ENCODE measurements around the gene ARFRP1. TPM values are rescaled to one million over a fixed set of nuclear protein-coding genes. Genes with fewer than 3 reads are reported as not detected.

The ARFRP1 gene
- total and polyA plus RNA-seq, 2 of the 13 experiments (the other 11 are each of a cell fraction or from before 2014, with no cell fraction given) = 32.0 to 51.1 TPM

DNA sequence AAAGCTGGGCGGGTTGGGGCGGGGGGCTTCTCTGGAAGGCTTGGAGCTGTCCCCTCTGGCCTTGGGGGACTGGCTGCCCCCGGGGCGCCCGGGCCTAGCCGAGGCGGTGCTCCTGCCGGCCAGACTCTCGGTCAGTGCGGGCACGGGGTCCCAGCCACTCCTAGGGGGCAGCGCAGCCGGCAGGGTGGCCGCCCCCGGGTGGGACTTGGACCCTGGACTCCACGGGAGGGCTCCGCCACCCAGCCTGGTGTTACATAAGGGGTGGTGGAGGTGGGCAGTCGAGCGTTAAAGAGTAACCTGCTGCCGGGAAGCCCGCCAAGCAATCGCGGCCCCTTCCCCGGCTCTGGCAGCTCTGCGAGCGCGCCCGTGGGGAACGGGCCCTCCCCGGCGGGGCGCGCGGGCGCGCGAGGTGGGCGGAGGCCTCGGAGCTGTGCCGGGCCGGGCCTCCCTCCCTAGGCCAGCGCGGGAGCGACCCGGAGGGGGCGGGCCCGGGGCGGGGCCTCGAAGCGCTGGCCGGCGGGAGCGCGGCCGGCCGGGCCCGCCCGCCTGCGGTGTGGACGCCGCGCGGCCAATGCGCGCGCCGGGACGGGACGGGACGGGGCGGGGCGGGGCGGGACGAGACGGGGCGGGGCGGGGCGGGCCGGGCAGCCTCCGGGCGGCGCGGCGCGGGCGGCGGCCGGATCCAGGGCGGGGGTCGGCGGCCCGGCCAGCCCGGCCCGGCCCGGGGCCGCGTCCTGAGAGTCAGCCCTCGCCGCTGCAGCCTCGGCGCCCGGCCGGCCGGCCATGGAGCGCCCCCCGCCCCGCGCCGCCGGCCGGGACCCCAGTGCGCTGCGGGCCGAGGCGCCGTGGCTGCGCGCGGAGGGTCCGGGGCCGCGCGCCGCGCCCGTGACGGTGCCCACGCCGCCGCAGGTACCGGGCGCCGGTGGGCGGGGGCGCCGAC is 31.6 kb upstream of the ARFRP1 start, which contains the start of gene SLC2A4RG (continued):
- TF ChIP-seq, protein P1, sequence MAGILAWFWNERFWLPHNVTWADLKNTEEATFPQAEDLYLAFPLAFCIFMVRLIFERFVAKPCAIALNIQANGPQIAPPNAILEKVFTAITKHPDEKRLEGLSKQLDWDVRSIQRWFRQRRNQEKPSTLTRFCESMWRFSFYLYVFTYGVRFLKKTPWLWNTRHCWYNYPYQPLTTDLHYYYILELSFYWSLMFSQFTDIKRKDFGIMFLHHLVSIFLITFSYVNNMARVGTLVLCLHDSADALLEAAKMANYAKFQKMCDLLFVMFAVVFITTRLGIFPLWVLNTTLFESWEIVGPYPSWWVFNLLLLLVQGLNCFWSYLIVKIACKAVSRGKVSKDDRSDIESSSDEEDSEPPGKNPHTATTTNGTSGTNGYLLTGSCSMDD (CRISPR knock-in tag; IDR thresholded peaks at IDR 0.05) = peak; percentile 48; the same call in 1 of the 2 replicates
- TF ChIP-seq ZFP36L1 (CRISPR knock-in tag; IDR thresholded peaks at IDR 0.05) = peak; percentile 89
- TF ChIP-seq ZNF367 (CRISPR knock-in tag; IDR thresholded peaks at IDR 0.05; ENCODE audit: borderline replicate concordance) = peak; percentile 95; the same call in 1 of the 2 replicates
- TF ChIP-seq ZNF343 (CRISPR knock-in tag; IDR thresholded peaks at IDR 0.05) = 0 out of 2 replicates have a peak, but pooled peaks have one; percentile 9
- no peak for TF ChIP-seq KLF9 (CRISPR knock-in tag; IDR thresholded peaks at IDR 0.05; ENCODE audit: low read depth)
- peak; percentile 86 for TF ChIP-seq DMAP1 (CRISPR knock-in tag; IDR thresholded peaks at IDR 0.05)
- TF ChIP-seq, protein P2, sequence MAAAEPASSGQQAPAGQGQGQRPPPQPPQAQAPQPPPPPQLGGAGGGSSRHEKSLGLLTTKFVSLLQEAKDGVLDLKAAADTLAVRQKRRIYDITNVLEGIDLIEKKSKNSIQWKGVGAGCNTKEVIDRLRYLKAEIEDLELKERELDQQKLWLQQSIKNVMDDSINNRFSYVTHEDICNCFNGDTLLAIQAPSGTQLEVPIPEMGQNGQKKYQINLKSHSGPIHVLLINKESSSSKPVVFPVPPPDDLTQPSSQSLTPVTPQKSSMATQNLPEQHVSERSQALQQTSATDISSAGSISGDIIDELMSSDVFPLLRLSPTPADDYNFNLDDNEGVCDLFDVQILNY (CRISPR knock-in tag; conservative IDR thresholded peaks at IDR 0.05) = peak; percentile 76
- peak; percentile 68; the same call in 1 of the 2 replicates for TF ChIP-seq SOX13 (IDR thresholded peaks at IDR 0.05)
- peak in 1 of 2 experiments; percentile 77; a peak in 2 of 4 replicates for TF ChIP-seq SOX13 (CRISPR knock-in tag; conservative IDR thresholded peaks at IDR 0.05 in 1 of 2, IDR thresholded peaks at IDR 0.05 in 1 of 2)
- TF ChIP-seq, protein P3, sequence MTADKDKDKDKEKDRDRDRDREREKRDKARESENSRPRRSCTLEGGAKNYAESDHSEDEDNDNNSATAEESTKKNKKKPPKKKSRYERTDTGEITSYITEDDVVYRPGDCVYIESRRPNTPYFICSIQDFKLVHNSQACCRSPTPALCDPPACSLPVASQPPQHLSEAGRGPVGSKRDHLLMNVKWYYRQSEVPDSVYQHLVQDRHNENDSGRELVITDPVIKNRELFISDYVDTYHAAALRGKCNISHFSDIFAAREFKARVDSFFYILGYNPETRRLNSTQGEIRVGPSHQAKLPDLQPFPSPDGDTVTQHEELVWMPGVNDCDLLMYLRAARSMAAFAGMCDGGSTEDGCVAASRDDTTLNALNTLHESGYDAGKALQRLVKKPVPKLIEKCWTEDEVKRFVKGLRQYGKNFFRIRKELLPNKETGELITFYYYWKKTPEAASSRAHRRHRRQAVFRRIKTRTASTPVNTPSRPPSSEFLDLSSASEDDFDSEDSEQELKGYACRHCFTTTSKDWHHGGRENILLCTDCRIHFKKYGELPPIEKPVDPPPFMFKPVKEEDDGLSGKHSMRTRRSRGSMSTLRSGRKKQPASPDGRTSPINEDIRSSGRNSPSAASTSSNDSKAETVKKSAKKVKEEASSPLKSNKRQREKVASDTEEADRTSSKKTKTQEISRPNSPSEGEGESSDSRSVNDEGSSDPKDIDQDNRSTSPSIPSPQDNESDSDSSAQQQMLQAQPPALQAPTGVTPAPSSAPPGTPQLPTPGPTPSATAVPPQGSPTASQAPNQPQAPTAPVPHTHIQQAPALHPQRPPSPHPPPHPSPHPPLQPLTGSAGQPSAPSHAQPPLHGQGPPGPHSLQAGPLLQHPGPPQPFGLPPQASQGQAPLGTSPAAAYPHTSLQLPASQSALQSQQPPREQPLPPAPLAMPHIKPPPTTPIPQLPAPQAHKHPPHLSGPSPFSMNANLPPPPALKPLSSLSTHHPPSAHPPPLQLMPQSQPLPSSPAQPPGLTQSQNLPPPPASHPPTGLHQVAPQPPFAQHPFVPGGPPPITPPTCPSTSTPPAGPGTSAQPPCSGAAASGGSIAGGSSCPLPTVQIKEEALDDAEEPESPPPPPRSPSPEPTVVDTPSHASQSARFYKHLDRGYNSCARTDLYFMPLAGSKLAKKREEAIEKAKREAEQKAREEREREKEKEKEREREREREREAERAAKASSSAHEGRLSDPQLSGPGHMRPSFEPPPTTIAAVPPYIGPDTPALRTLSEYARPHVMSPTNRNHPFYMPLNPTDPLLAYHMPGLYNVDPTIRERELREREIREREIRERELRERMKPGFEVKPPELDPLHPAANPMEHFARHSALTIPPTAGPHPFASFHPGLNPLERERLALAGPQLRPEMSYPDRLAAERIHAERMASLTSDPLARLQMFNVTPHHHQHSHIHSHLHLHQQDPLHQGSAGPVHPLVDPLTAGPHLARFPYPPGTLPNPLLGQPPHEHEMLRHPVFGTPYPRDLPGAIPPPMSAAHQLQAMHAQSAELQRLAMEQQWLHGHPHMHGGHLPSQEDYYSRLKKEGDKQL (CRISPR knock-in tag; IDR thresholded peaks at IDR 0.05; ENCODE audit: low read depth) = no peak
- no peak for TF ChIP-seq ZNF484 (CRISPR knock-in tag; IDR thresholded peaks at IDR 0.05; ENCODE audit: borderline replicate concordance, low read depth)
- TF ChIP-seq SETDB1 (CRISPR knock-in tag; IDR thresholded peaks at IDR 0.05; ENCODE audit: borderline replicate concordance) = no peak
- peak; percentile 77 for TF ChIP-seq POLR2AphosphoS5 (IDR thresholded peaks at IDR 0.05; ENCODE audit: low read depth, low read length)
- TF ChIP-seq ZNF629 (CRISPR knock-in tag; conservative IDR thresholded peaks at IDR 0.05) = peak; percentile 59
- TF ChIP-seq ZNF251 (CRISPR knock-in tag; IDR thresholded peaks at IDR 0.05) = no peak
- TF ChIP-seq SNRNP70 (IDR thresholded peaks at IDR 0.05; ENCODE audit: low read depth, low read length) = no peak
- TF ChIP-seq CEBPG (CRISPR knock-in tag; IDR thresholded peaks at IDR 0.05) = peak; percentile 78
- peak; percentile 50; the same call in 1 of the 2 replicates for TF ChIP-seq ZNF143 (CRISPR knock-in tag; IDR thresholded peaks at IDR 0.05)
- no peak; the same call in 1 of the 2 replicates for TF ChIP-seq ZZZ3 (CRISPR knock-in tag; IDR thresholded peaks at IDR 0.05; ENCODE audit: borderline replicate concordance)
- TF ChIP-seq, protein P4, sequence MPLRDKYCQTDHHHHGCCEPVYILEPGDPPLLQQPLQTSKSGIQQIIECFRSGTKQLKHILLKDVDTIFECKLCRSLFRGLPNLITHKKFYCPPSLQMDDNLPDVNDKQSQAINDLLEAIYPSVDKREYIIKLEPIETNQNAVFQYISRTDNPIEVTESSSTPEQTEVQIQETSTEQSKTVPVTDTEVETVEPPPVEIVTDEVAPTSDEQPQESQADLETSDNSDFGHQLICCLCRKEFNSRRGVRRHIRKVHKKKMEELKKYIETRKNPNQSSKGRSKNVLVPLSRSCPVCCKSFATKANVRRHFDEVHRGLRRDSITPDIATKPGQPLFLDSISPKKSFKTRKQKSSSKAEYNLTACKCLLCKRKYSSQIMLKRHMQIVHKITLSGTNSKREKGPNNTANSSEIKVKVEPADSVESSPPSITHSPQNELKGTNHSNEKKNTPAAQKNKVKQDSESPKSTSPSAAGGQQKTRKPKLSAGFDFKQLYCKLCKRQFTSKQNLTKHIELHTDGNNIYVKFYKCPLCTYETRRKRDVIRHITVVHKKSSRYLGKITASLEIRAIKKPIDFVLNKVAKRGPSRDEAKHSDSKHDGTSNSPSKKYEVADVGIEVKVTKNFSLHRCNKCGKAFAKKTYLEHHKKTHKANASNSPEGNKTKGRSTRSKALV (CRISPR knock-in tag; IDR thresholded peaks at IDR 0.05) = peak; percentile 91
